Caco-2 (cell line): ENCODE data around the gene PMEPA1. TPM values are rescaled to one million over a fixed set of nuclear protein-coding genes. Genes with fewer than 3 reads are reported as not detected.

ENCODE experiments used
- BruUV-seq: library from RNA; stranded (reverse); fragments of 400-500 nt; replicated peaks from 2 replicates; lab custom pipeline; 2021; lab: Mats Ljungman, UMichigan
- CTCF ChIA-PET: fragments of 300-600 bp; sonication (Branson Sonifier 250); formaldehyde crosslinking; loops from one replicate; lab custom pipeline; 2022; ENCODE audit warnings: antibody characterized with exemption; lab: Charles Lee
- POLR2A ChIA-PET: fragments of 300-600 bp; sonication (Branson Sonifier 250); formaldehyde crosslinking; loops from one replicate; lab custom pipeline; 2022; ENCODE audit warnings: antibody characterized with exemption; lab: Charles Lee
- DNase-seq, 2 experiments: peaks; one replicate each; pipeline versions ENCODE4 v3.0.0 to v3.0.0-alpha.2; 2020 to 2022
- H3K27me3 ChIP-seq: replicated peaks from 2 replicates; pipeline ENCODE4 v1.6.0; 2011; ENCODE audit warnings: low read length; ENCODE audit not compliant: control insufficient read depth, insufficient read depth
- H3K36me3 ChIP-seq: 2 replicates; pipeline ENCODE4 v1.5.1; 2011; ENCODE audit warnings: low read length; ENCODE audit not compliant: control insufficient read depth, insufficient read depth
- H3K4me1 ChIP-seq: fragments of 250-450 bp; sonication (Bioruptor Pico); 2 replicates; pipeline ENCODE4 v1.5.1; 2020; ENCODE audit warnings: mild to moderate bottlenecking
- H3K4me3 ChIP-seq: 2 replicates; pipeline ENCODE4 v1.5.1; 2011; ENCODE audit warnings: low read depth, mild to moderate bottlenecking, control low read depth, low read length
- H3K9me3 ChIP-seq: fragments of 250-450 bp; sonication (Bioruptor Pico); 2 replicates; pipeline ENCODE4 v1.5.1; 2020; ENCODE audit warnings: mild to moderate bottlenecking, moderate library complexity
- H3K27ac Mint-ChIP-seq: one replicate; pipeline ENCODE4 v1.8.0; 2022; ENCODE audit warnings: mixed read lengths; ENCODE audit not compliant: unreplicated experiment
- H3K27me3 Mint-ChIP-seq: one replicate; pipeline ENCODE4 v1.8.0; 2022; ENCODE audit warnings: mixed read lengths; ENCODE audit not compliant: insufficient read depth, unreplicated experiment
- H3K36me3 Mint-ChIP-seq: one replicate; pipeline ENCODE4 v1.8.0; 2022; ENCODE audit warnings: mild to moderate bottlenecking, mixed read lengths; ENCODE audit not compliant: insufficient read depth, unreplicated experiment
- H3K4me1 Mint-ChIP-seq: one replicate; pipeline ENCODE4 v1.8.0; 2022; ENCODE audit warnings: low read depth, mixed read lengths; ENCODE audit not compliant: unreplicated experiment
- H3K4me3 Mint-ChIP-seq: one replicate; pipeline ENCODE4 v1.8.0; 2022; ENCODE audit warnings: mild to moderate bottlenecking, moderate library complexity, mixed read lengths; ENCODE audit not compliant: unreplicated experiment
- H3K9me3 Mint-ChIP-seq: one replicate; pipeline ENCODE4 v1.8.0; 2022; ENCODE audit warnings: mixed read lengths; ENCODE audit not compliant: unreplicated experiment
- CTCF ChIP-seq, 2 experiments: fragments of 200-600 bp in 1 of 2; IDR thresholded peaks; 1 replicate in 1 of 2; 2 replicates in 1 of 2; pipeline versions ENCODE4 v1.5.1 to v1.8.0; 2011 to 2022; ENCODE audit warnings: antibody characterized with exemption in 1 of 2, control low read depth in 1 of 2, inconsistent platforms in 1 of 2, low read depth in 1 of 2, low read length in 1 of 2, mild to moderate bottlenecking in 1 of 2, moderate library complexity in 1 of 2; ENCODE audit not compliant: insufficient read depth in 1 of 2, severe bottlenecking in 1 of 2, unreplicated experiment in 1 of 2
- intact Hi-C: fragments of 100-400 bp; cut with micrococcal nuclease; formaldehyde crosslinking; loops from one replicate; pipeline ENCODE4 v1.10.0; 2022; ENCODE audit not compliant: unreplicated experiment
- total RNA-seq: library from RNA; stranded (reverse); gene quantifications from 2 replicates; pipeline ENCODE4 v1.2.3, GENCODE V29; 2022

PMEPA1 gene
- total RNA-seq, 1 experiment from 2014 or later = 3.3 TPM

- TF ChIP-seq CTCF (IDR thresholded peaks at IDR 0.05; ENCODE audit: insufficient read depth in 1 of 2, low read depth in 1 of 2, low read length in 1 of 2, severe bottlenecking in 1 of 2, unreplicated experiment in 1 of 2) = no peak
- intact Hi-C loops = no loop called here
- DNase-seq = no peak
- ChIA-PET POLR2A (no interaction called here), CTCF (no interaction called here)
- Histone ChIP-seq H3K4me3 (no peak overlapping the region), H3K27me3 (no peaks in the 10 kb centered on the region), H3K4me1 (no peaks in the 10 kb centered on the region), H3K9me3 (no peaks in the 10 kb centered on the region), H3K36me3 (no peaks in the 10 kb centered on the region)
- Mint-ChIP-seq H3K4me1 (no peaks in the 10 kb centered on the region), H3K4me3 (no peak overlapping the region), H3K27ac (no peak overlapping the region), H3K9me3 (no peaks in the 10 kb centered on the region), H3K36me3 (no peaks in the 10 kb centered on the region), H3K27me3 (peaks cover 4% of the 10 kb centered on the region)
- no TSS peak for BruUV-seq
Measured at GRCh38 chr20:57677584-57677982, 32.2 kb downstream of the PMEPA1 start.

GRCh38 chr20:57676589-57677583 is 32.9 kb downstream of the PMEPA1 start:
- no peak overlapping the region for H3K4me3 ChIP-seq
- intact Hi-C loops = no loop called here
- H3K36me3 ChIP-seq = no peaks in the 10 kb centered on the region
- H3K4me1 ChIP-seq = no peaks in the 10 kb centered on the region
- no peaks in the 10 kb centered on the region for H3K27me3 ChIP-seq
- Mint-ChIP-seq H3K27ac (no peak overlapping the region), H3K4me3 (no peak overlapping the region), H3K9me3 (no peaks in the 10 kb centered on the region), H3K36me3 (no peaks in the 10 kb centered on the region), H3K4me1 (no peaks in the 10 kb centered on the region), H3K27me3 (peaks cover 4% of the 10 kb centered on the region)
- BruUV-seq = no TSS peak
- H3K9me3 ChIP-seq = no peaks in the 10 kb centered on the region
- ChIA-PET POLR2A (no interaction called here), CTCF (no interaction called here)
- no peak for TF ChIP-seq CTCF (IDR thresholded peaks at IDR 0.05; ENCODE audit: insufficient read depth in 1 of 2, low read depth in 1 of 2, low read length in 1 of 2, severe bottlenecking in 1 of 2, unreplicated experiment in 1 of 2)
- peak in 1 of 2 experiments; percentile 39 for DNase-seq

- Mint-ChIP-seq H3K36me3 (no peaks in the 10 kb centered on the region), H3K9me3 (no peaks in the 10 kb centered on the region), H3K27ac (no peak overlapping the region), H3K4me3 (no peak overlapping the region), H3K4me1 (no peaks in the 10 kb centered on the region), H3K27me3 (peaks cover 4% of the 10 kb centered on the region)
- TF ChIP-seq CTCF (IDR thresholded peaks at IDR 0.05; ENCODE audit: insufficient read depth in 1 of 2, low read depth in 1 of 2, low read length in 1 of 2, severe bottlenecking in 1 of 2, unreplicated experiment in 1 of 2) = no peak
- ChIA-PET CTCF (interaction anchor here (0.6 kb wide), 2 partner anchors 13 to 140 kb away, joined by 3 to 4 read pairs; no protein-coding TSS in a partner anchor), POLR2A (no interaction called here)
- no peaks in the 10 kb centered on the region for H3K9me3 ChIP-seq
- DNase-seq = no peak
- no TSS peak for BruUV-seq
- no peaks in the 10 kb centered on the region for H3K36me3 ChIP-seq
- intact Hi-C loops = no loop called here
- H3K27me3 ChIP-seq = no peaks in the 10 kb centered on the region
- no peak overlapping the region for H3K4me3 ChIP-seq
- H3K4me1 ChIP-seq = no peaks in the 10 kb centered on the region
Measured at GRCh38 chr20:57675773-57676172, 34.0 kb downstream of the PMEPA1 start.
